AG09319 (cell line): ENCODE data around the gene B4GALNT4.
"Not testable (repeated sequence)": the region's sequence is repeated elsewhere in the genome, so short reads cannot be mapped to it uniquely, and the experiment has no call there.

Experiments
- DNase-seq: peaks from one replicate; pipeline ENCODE4 v3.0.0-alpha.2; 2010; ENCODE audit warnings: low read depth; ENCODE audit errors: extremely low read depth
- CTCF ChIP-seq: IDR thresholded peaks from 2 replicates; pipeline ENCODE4 v1.5.1; 2011; ENCODE audit warnings: low read depth, mild to moderate bottlenecking, inconsistent platforms, low read length, moderate library complexity

The B4GALNT4 gene

GRCh38 chr11:369336-370018, at the start of gene B4GALNT4:
Gene B4GALNT4, plus strand, starts transcription at chr11:369499. Its CDS starts 305 bp downstream, at chr11:369804.
- TF ChIP-seq CTCF, result no peak
- DNase-seq, result no peak

- DNase-seq, result not testable (repeated sequence)
These were observed 49.4 kb upstream of the B4GALNT4 start for GRCh38 chr11:319888-320273.

GRCh38 chr11:324156-324555, 45.1 kb upstream of the B4GALNT4 start:
- no peak for TF ChIP-seq CTCF
- no peak for DNase-seq

GRCh38 chr11:324593-325517, 44.4 kb upstream of the B4GALNT4 start:
- DNase-seq, result not testable (repeated sequence)

GRCh38 chr11:325796-326591, 43.3 kb upstream of the B4GALNT4 start:
- no peak for DNase-seq
- no peak for TF ChIP-seq CTCF

GRCh38 chr11:326592-326841, 42.8 kb upstream of the B4GALNT4 start:
- no peak for DNase-seq
- TF ChIP-seq CTCF, result no peak

GRCh38 chr11:326842-327580, 42.3 kb upstream of the B4GALNT4 start:
- TF ChIP-seq CTCF, result no peak
- DNase-seq, result no peak
